Aorta (tissue), 5 donors: ENCODE measurements around the gene CREG1. TPM values are rescaled to one million over a fixed set of nuclear protein-coding genes. Genes with fewer than 3 reads are reported as not detected.
A peak's percentile ranks its signal among the peaks of the same experiment; 100 is the strongest.

Source experiments
- ATAC-seq: fragments of 200-7000 bp; cut with Tn5 transposase; one replicate; pipeline ENCODE4 v1.9.1; 2022; ENCODE audit warnings: moderate library complexity; ENCODE audit not compliant: low FRiP score
- DNase-seq, 2 donors: peaks; one replicate each; pipeline ENCODE4 v3.0.0-alpha.2; 2020
- H3K27ac ChIP-seq, 2 donors: one replicate each; pipeline ENCODE4 v1.5.1; 2013; ENCODE audit warnings: low read length in 2 of 2, mild to moderate bottlenecking in 2 of 2, moderate library complexity in 2 of 2, control low read depth in 1 of 2, inconsistent platforms in 1 of 2, low read depth in 1 of 2
- H3K27me3 ChIP-seq, 2 donors: one replicate each; pipeline ENCODE4 v1.6.1; 2013; ENCODE audit warnings: control low read depth in 1 of 2, low read length in 1 of 2, mild to moderate bottlenecking in 1 of 2, moderate library complexity in 1 of 2; ENCODE audit not compliant: insufficient read depth in 2 of 2, control insufficient read depth in 1 of 2
- H3K36me3 ChIP-seq, 2 donors: one replicate each; pipeline ENCODE4 v1.6.1; 2013; ENCODE audit warnings: control low read depth in 1 of 2, low read length in 1 of 2, mild to moderate bottlenecking in 1 of 2; ENCODE audit not compliant: insufficient read depth in 2 of 2, control insufficient read depth in 1 of 2
- H3K4me1 ChIP-seq, 2 donors: one replicate each; pipeline ENCODE4 v1.6.1; 2013; ENCODE audit warnings: low read length in 2 of 2, control low read depth in 1 of 2, mild to moderate bottlenecking in 1 of 2, moderate library complexity in 1 of 2; ENCODE audit not compliant: insufficient read depth in 2 of 2, control insufficient read depth in 1 of 2
- H3K4me3 ChIP-seq, 2 donors: one replicate each; pipeline ENCODE4 v1.5.1; 2013; ENCODE audit warnings: low read length in 2 of 2, control low read depth in 1 of 2, mild to moderate bottlenecking in 1 of 2
- H3K9me3 ChIP-seq: one replicate; pipeline ENCODE4 v1.6.1; 2013; ENCODE audit warnings: mild to moderate bottlenecking, low read length; ENCODE audit not compliant: control insufficient read depth
- WGBS, 2 donors: extraction: QIAGEN DNeasy Blood & Tissue Kit; methylation state at CpG; one replicate each; pipeline ENCODE4 v1.1.7; 2013; 5-methylcytosine and 5-hydroxymethylcytosine counted together
- intact Hi-C, 2 donors: fragments of 100-400 bp; cut with DNase I; formaldehyde crosslinking; loops; one replicate each; pipeline versions ENCODE4 v1.14.2 to v1.15.0; 2022
- polyA plus RNA-seq, 2 donors: library from polyadenylated mRNA; stranded (reverse); fragments of 200-250 nt; gene quantifications; one replicate each; pipeline ENCODE4 v1.2.3, GENCODE V29; 2013
- total RNA-seq, 2 donors: library from RNA; stranded (reverse); fragmentation: NEBNext Ultra II Directional; extraction: Animal tissue kit (Norgen Biotek cat#: 25700); gene quantifications; one replicate each; pipeline ENCODE4 v1.2.1, GENCODE V29; 2021
- donor health status: healthy with polysubstance abuse.
- donor health status: Bipolar disorder and iron deficiency.
- donor health status: DM: no; HTN: no; CAD: no.
- donor health status: DM: no; HTN: no; CAD: no.
- donor health status: DM: yes; HTN: yes; CAD: no.

CREG1 gene
- total and polyA plus RNA-seq, 4 donors = 92.5 to 127 (median 103) TPM

DNA sequence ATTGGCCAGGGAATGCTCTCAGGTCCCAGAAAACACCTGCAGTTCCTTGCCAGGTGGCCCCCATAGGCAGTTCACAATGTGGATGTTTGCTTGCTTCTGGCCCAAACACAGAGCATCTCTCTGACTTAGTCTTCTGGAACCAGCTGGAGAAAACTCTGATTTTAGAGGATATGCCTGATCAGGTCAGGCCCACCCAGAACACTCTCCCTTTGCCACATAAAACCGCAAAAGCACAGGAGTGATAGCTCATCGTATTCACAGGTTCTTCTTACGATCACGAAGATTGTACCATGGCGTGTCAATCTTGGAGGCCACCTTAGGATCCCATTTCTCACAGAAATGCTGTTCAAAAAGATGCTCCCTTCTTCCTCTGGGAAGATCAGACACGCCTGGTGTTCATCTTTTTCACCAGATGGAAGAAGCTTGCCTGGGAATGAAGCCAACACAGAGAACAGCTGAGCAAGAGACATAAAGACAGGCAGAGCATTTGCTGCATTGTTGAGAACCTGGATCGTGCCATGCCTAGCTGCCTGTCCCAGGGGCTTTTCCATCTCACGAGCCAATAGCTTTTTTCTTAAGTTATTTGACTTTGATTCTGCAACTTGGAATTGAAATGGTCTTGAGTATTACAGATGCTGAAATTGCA lies 23.6 kb downstream of the CREG1 start:
- H3K9me3 ChIP-seq = no peaks in the 10 kb centered on the region
- no peak overlapping the region for H3K4me3 ChIP-seq
- intact Hi-C loops = loop anchor here (5.0 to 10.0 kb wide), 4 partner anchors 88 to 463 kb away; no protein-coding TSS in a partner anchor
- WGBS, 2 donors = 84 to 92% methylated on average over 8 of the region's 8 CpGs
- H3K27ac ChIP-seq = no peak overlapping the region
- no peaks in the 10 kb centered on the region for H3K27me3 ChIP-seq
- DNase-seq = no peak
- no peaks in the 10 kb centered on the region for H3K4me1 ChIP-seq
- ATAC-seq = no peak
- H3K36me3 ChIP-seq = no peaks in the 10 kb centered on the region

DNA sequence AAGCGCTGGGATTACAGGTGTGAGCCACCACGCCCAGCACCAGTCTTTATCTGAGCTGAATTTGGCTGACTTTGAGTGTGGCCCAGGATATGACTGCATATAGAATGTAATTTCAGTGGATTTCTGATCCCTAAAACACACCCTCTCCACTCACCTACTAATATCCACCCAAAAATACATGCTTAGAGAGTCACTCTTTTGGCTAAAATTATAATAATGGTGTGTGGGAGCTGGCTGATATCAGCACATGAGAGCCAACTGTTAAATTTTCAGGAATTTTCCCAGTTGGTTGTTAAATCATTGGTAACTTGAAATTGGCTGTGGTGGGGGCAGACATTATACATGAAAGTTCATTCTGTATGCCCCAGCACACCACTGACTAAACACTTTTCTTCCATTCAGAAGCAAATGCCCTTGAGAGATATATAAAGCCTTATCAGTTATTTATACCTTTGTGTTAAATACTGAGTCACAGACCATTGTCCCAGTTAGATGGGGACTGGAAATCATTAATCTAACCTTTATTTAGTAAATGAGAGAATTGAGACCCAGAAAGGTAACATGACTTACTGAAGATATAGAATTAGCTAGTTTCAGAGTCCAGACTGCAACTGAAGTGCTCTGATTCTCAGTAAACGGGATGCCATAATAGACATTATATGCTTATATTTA lies 25.4 kb downstream of the CREG1 start:
- WGBS, 2 donors = 92 to 97% methylated on average over 3 of the region's 3 CpGs
- Histone ChIP-seq H3K4me1 (no peaks in the 10 kb centered on the region), H3K4me3 (no peak overlapping the region), H3K36me3 (no peaks in the 10 kb centered on the region), H3K27me3 (no peaks in the 10 kb centered on the region), H3K9me3 (no peaks in the 10 kb centered on the region), H3K27ac (no peak overlapping the region)
- intact Hi-C loops = no loop called here
- no peak for DNase-seq
- no peak for ATAC-seq

DNA sequence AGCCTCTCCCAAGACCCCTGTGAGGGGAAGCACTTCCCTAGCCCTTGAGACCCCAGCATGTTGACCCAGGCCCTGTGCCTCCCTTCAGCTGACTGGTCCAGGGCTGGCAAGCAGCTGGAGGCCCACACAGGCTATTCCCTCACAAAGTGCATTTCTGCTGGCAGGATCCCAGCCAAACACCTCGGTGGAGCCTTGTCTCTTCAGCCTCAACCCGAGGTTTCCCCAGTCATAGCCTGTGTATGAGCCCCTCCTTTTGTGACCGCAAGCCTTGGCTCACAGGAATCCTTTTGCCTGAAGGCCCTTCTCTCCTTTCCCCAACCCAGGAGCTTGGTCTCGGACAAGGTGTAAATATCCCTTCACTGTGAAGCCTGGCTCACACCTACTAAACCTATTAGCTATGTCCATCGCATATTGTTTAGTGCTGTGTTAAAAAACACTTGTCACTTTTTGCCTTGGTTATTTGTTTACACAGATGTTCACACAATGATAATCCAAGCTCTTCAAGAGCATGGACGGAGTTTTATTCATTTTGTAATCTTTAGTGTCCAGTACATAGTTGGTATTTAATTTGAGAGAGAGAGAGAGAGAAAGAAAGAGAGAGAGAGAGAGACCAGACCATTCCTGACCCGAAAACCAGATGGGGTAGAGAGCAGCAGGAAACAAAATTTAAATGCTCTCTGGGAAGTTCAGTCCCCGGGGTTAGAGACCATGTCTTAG lies 26.7 kb downstream of the CREG1 start:
- 66 to 70% methylated on average over 8 of the region's 8 CpGs for WGBS, 2 donors
- Histone ChIP-seq H3K4me3 (no peak overlapping the region), H3K36me3 (no peaks in the 10 kb centered on the region), H3K27ac (no peak overlapping the region), H3K27me3 (no peaks in the 10 kb centered on the region), H3K9me3 (no peaks in the 10 kb centered on the region), H3K4me1 (no peaks in the 10 kb centered on the region)
- intact Hi-C loops = no loop called here
- no peak for DNase-seq
- ATAC-seq = no peak

DNA sequence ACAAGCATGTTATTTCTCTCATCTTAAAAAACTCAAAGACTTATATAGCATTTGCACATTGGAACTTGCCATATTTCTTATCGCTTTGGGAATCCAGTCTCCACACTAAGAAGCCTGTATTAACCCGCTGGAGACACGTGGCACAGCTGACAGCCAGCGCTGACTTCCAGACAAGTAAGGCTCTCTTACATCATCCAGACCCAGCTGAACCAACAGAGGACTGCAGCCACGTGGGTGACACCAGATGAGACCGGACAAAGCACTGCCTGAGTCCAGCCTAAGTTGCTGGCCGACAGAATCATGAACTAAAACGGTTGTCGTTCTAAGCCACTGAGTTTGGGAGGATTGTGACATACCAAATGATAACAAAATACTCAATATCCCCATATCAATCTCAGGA lies 28.9 kb downstream of the CREG1 start:
- 36 to 69% methylated on average over 9 of the region's 9 CpGs for WGBS, 2 donors
- H3K9me3 ChIP-seq = no peaks in the 10 kb centered on the region
- H3K36me3 ChIP-seq = no peaks in the 10 kb centered on the region
- H3K4me3 ChIP-seq = no peak overlapping the region
- no peak for ATAC-seq
- no peak overlapping the region for H3K27ac ChIP-seq
- H3K27me3 ChIP-seq = no peaks in the 10 kb centered on the region
- no peak for DNase-seq
- intact Hi-C loops = no loop called here
- H3K4me1 ChIP-seq = no peaks in the 10 kb centered on the region

DNA sequence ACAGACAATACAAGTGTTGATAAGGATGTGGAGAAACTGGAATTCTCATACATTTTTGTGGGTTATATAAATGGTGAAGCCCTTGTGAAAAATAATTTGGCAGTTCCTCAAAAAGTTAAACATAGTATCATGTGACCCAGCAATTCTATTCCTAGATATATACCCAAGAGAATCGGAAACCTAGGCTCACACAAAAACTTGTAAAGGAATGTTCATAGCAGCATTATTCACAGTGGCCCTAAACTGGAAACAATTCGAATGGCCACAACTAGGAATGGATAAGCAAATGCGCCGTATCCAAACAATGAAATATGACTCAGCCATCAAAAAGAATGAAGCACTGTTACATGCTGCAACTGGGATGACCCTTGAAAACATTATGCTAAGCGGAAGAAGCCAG lies 31.3 kb downstream of the CREG1 start:
- DNase-seq (no peak), ATAC-seq (no peak)
- no peaks in the 10 kb centered on the region for H3K27me3 ChIP-seq
- H3K4me1 ChIP-seq = no peaks in the 10 kb centered on the region
- intact Hi-C loops = no loop called here
- H3K27ac ChIP-seq = no peak overlapping the region
- WGBS, 2 donors = 49 to 61% methylated on average over 5 of the region's 5 CpGs
- no peak overlapping the region for H3K4me3 ChIP-seq
- no peaks in the 10 kb centered on the region for H3K36me3 ChIP-seq
- no peaks in the 10 kb centered on the region for H3K9me3 ChIP-seq

DNA sequence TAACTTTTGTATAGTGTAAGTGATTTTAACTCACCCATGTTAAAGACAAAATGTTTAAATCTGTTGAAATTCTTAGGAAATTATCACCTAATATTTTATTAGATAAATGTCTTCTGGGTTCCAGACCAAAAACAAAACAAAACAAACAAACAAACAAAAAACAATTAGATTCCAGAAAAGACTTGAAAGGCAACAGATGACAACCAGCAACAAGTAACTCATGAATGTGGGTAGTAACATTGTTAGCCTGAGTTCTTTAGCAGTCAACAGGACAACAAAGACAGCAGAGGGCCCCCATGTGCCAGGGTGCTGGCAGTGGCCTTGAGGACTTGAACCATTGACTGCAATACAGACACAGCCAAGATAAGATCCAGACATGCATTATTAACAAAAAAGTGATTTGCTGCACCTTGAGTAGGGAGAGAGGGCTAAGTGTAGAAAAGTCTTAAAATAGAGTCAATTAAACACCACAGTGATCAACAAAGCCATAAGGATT lies 32.8 kb downstream of the CREG1 start:
- intact Hi-C loops = no loop called here
- no peak for ATAC-seq
- no peak overlapping the region for H3K4me3 ChIP-seq

DNA sequence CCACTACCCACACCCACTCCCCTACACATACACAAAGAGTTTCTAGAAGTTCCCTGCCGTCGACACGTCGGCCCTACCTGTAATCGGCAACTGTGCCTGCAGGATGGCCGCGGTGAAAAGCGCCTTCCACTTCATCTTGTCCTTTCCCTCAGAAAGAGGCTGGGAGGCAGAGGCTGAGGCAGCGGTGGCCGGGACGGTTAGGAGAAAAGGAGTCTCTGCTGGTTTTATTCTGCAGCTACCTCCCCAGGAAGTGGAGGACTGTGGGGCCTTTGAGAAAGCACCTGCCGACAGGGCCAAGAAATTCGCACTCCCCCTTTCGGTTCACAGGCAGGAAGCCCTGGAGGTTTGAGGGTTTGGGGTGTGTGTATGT lies 35.2 kb downstream of the CREG1 start, which contains the start of gene CD247:
CD247 (minus strand) TSS at position 199 of the 370 bp plus-strand sequence; CDS start at position 135, 64 bp downstream.
- Histone ChIP-seq H3K9me3 (no peaks in the 10 kb centered on the region), H3K4me3 (no peak within 1 kb of the TSS)
- ATAC-seq = no peak

More for the DNA sequence above, 32.8 kb downstream of the CREG1 start:
- Histone ChIP-seq H3K36me3 (no peaks in the 10 kb centered on the region), H3K27ac (no peak overlapping the region), H3K4me1 (no peaks in the 10 kb centered on the region), H3K27me3 (no peaks in the 10 kb centered on the region), H3K9me3 (no peaks in the 10 kb centered on the region)
- DNase-seq = no peak

DNA sequence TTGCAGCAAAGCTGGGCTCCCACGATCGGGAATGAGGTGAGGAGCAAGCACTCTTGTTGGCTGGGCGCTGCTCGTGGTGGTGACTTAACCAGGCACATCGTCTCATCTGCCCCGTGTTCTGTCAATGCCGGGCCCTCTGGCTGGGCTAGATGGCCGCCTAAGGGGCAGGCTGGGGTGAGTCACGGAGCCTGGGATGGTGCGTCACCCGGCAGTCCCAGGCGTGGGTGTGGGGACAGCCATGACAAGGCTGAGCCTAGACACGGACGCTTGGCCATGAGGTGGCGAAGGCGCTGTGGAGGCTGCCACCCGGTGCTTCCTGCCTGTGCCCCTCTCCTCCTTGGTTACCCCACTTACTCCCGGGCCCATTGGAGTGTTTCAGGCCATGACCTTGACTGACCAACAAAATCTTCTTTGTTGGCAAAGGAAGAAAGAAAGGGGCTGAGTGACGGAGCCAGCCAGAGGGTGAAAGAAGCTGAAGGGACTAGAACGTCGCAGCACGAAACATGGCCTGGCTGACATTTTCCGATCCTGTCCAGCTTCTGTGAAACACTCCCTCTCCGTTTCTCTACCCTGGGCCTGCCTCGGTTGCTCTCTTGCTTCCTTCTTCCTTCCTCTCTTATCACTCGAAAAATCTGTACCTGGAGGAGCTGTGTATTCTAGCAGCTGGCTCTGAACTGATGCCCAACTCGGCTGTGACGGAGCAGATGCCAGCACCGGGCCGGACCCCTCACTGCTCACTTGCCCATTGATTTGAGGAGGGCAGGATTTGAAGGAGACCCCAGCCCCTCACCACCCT lies 35.8 kb downstream of the CREG1 start:
- Histone ChIP-seq H3K9me3 (no peaks in the 10 kb centered on the region), H3K36me3 (no peaks in the 10 kb centered on the region), H3K27me3 (no peaks in the 10 kb centered on the region), H3K27ac (no peak overlapping the region), H3K4me3 (no peak overlapping the region), H3K4me1 (no peaks in the 10 kb centered on the region)
- peak in 1 of 2 donors; percentile 50 for DNase-seq
- WGBS, 2 donors = 92 to 93% methylated on average over 30 of the region's 30 CpGs
- peak; percentile 52 for ATAC-seq
- intact Hi-C loops = no loop called here

More for the DNA sequence above, 35.2 kb downstream of the CREG1 start, which contains the start of gene CD247:
- WGBS, 2 donors = 89% methylated on average over 14 of the region's 14 CpGs
- intact Hi-C loops = no loop called here
- Histone ChIP-seq H3K27me3 (no peaks in the 10 kb centered on the region), H3K4me1 (no peaks in the 10 kb centered on the region), H3K36me3 (no peaks in the 10 kb centered on the region), H3K27ac (no peak within 1 kb of the TSS)
- no peak for DNase-seq
